ENCODE results near the gene NELL1.

GRCh38 chr11:20909995-20910726 is 240.8 kb downstream of the NELL1 start:
- TF ChIP-seq CTCF (IDR thresholded peaks at IDR 0.05; ENCODE audit: insufficient read depth, low read depth, low read length) (no peak), EZH2 (IDR thresholded peaks at IDR 0.05; ENCODE audit: insufficient read depth, low read length) (no peak)

Measured in astrocyte (in vitro differentiated cells and primary cell).